HCT116 (cell line): ENCODE results near the gene DNAJC19. TPM values are rescaled to one million over a fixed set of nuclear protein-coding genes. Genes with fewer than 3 reads are reported as not detected.

ENCODE experiments used
- ATAC-seq: fragments of 200-7000 bp; cut with Tn5 transposase; 2 replicates; pipeline ENCODE4 v1.9.1; 2020; ENCODE audit warnings: mild to moderate bottlenecking, moderate library complexity
- BruUV-seq: library from RNA; stranded (reverse); fragments of 400-500 nt; replicated peaks from 2 replicates; lab custom pipeline; 2021; lab: Mats Ljungman, UMichigan
- CTCF ChIA-PET: fragments of 300-600 bp; sonication (Branson Sonifier 250); formaldehyde crosslinking; loops from one replicate; lab custom pipeline; 2021; ENCODE audit warnings: antibody characterized with exemption; lab: Charles Lee
- POLR2A ChIA-PET: fragments of 300-600, 350-600 bp; sonication (Branson Sonifier 250); formaldehyde crosslinking; loops from one replicate; lab custom pipeline; 2021; ENCODE audit warnings: antibody characterized with exemption; lab: Charles Lee
- RAD21 ChIA-PET, 2 experiments: fragments of 300-600 bp; sonication (Branson Sonifier 250); formaldehyde crosslinking; loops; one replicate each; lab custom pipeline; 2023; ENCODE audit warnings: low total read pairs in 2 of 2; ENCODE audit not compliant: uncharacterized antibody in 2 of 2, unreplicated experiment in 2 of 2, low non-redundant PET in 1 of 2; lab: Charles Lee
- DNase-seq: peaks from one replicate; pipeline ENCODE4 v3.0.0-alpha.2; 2010; ENCODE audit warnings: low read depth, low spot score
- H2AFZ ChIP-seq: fragments of 200-600 bp; shearing (Covaris generic), sonication (generic); 2 replicates; pipeline ENCODE4 v1.6.1; 2017; ENCODE audit warnings: low read depth, mixed run types, mixed read lengths, antibody characterized with exemption, low read length; ENCODE audit not compliant: poor library complexity, severe bottlenecking
- H3K27ac ChIP-seq: 2 replicates; pipeline ENCODE4 v1.5.1; 2012; ENCODE audit warnings: low read depth, low read length
- H3K27me3 ChIP-seq: fragments of 200-600 bp; sonication (generic); 2 replicates; pipeline ENCODE4 v1.6.1; 2016; ENCODE audit warnings: mixed run types, low read length, mixed read lengths; ENCODE audit not compliant: insufficient read depth
- H3K36me3 ChIP-seq, 2 experiments: fragments of 200-500 bp in 1 of 2; fragments of 200-600 bp in 1 of 2; sonication (Bioruptor generic) in 1 of 2; sonication (generic) in 1 of 2; 2 replicates each; pipeline versions ENCODE4 v1.5.1 to v1.6.1; 2014 to 2016; ENCODE audit warnings: low read length in 2 of 2, inconsistent platforms in 1 of 2, mixed read lengths in 1 of 2, mixed run types in 1 of 2; ENCODE audit not compliant: insufficient read depth in 2 of 2, control insufficient read depth in 1 of 2
- H3K4me1 ChIP-seq, 2 experiments: fragments of 200-600 bp in 1 of 2; sonication (generic) in 1 of 2; 2 replicates each; pipeline versions ENCODE4 v1.5.1 to v1.6.1; 2012 to 2017; ENCODE audit warnings: low read length in 2 of 2, inconsistent platforms in 1 of 2, mild to moderate bottlenecking in 1 of 2, mixed read lengths in 1 of 2, mixed run types in 1 of 2, moderate library complexity in 1 of 2; ENCODE audit not compliant: insufficient read depth in 2 of 2, control insufficient read depth in 1 of 2
- H3K4me2 ChIP-seq: fragments of 200-600 bp; sonication (generic); 2 replicates; pipeline ENCODE4 v1.6.1; 2017; ENCODE audit warnings: mixed run types, low read length, mixed read lengths
- H3K4me3 ChIP-seq, 2 experiments: fragments of 200-600 bp in 1 of 2; sonication (generic) in 1 of 2; replicated peaks in 1 of 2; 2 replicates each; pipeline ENCODE4 v1.5.1; 2011 to 2016; ENCODE audit warnings: low read length in 2 of 2, control low read depth in 1 of 2, low read depth in 1 of 2, mild to moderate bottlenecking in 1 of 2, mixed read lengths in 1 of 2, mixed run types in 1 of 2
- H3K79me2 ChIP-seq: fragments of 200-600 bp; sonication (generic); 2 replicates; pipeline ENCODE4 v1.6.1; 2017; ENCODE audit warnings: mild to moderate bottlenecking, mixed run types, low read length, moderate library complexity, mixed read lengths; ENCODE audit not compliant: insufficient read depth
- H3K9ac ChIP-seq: fragments of 200-600 bp; sonication (generic); 2 replicates; pipeline ENCODE4 v1.6.1; 2016; ENCODE audit warnings: low read length, mixed read lengths
- H3K9me2 ChIP-seq: fragments of 200-600 bp; sonication (generic), shearing (Covaris generic); 2 replicates; pipeline ENCODE4 v1.6.1; 2017; ENCODE audit warnings: mixed run types, mild to moderate bottlenecking, moderate library complexity; ENCODE audit not compliant: insufficient read depth
- H3K9me3 ChIP-seq, 2 experiments: fragments of 200-500 bp in 1 of 2; fragments of 200-600 bp in 1 of 2; sonication (Bioruptor generic) in 1 of 2; sonication (generic) in 1 of 2; 2 replicates each; pipeline ENCODE4 v1.6.1; 2014 to 2017; ENCODE audit warnings: low read length in 2 of 2, mixed read lengths in 2 of 2, inconsistent platforms in 1 of 2, low read depth in 1 of 2, mild to moderate bottlenecking in 1 of 2, mixed run types in 1 of 2, moderate library complexity in 1 of 2; ENCODE audit not compliant: control insufficient read depth in 1 of 2, insufficient read depth in 1 of 2
- H4K20me1 ChIP-seq: fragments of 200-600 bp; sonication (generic), shearing (Covaris generic); 2 replicates; pipeline ENCODE4 v1.6.1; 2017; ENCODE audit warnings: mixed run types, mild to moderate bottlenecking, moderate library complexity; ENCODE audit not compliant: insufficient read depth
- CEBPB ChIP-seq: IDR thresholded peaks from 2 replicates; pipeline ENCODE4 v1.6.1; 2012; ENCODE audit warnings: low read depth
- CTCF ChIP-seq, 3 experiments: fragments of 200-600 bp in 1 of 3; sonication (generic) in 1 of 3; IDR thresholded peaks in 2 of 3; conservative IDR thresholded peaks in 1 of 3; 2 replicates each; pipeline ENCODE4 v1.5.1; 2012 to 2017; ENCODE audit warnings: low read depth in 2 of 3, low read length in 2 of 3, antibody characterized with exemption in 1 of 3, borderline replicate concordance in 1 of 3, control low read depth in 1 of 3, mild to moderate bottlenecking in 1 of 3, mixed read lengths in 1 of 3, mixed run types in 1 of 3, moderate library complexity in 1 of 3; ENCODE audit not compliant: insufficient read depth in 1 of 3
- EGR1 ChIP-seq: IDR thresholded peaks from 2 replicates; pipeline ENCODE4 v1.6.1; 2012; ENCODE audit warnings: low read depth
- EZH2phosphoT487 ChIP-seq: fragments of 200-600 bp; IDR thresholded peaks from 2 replicates; pipeline ENCODE4 v1.6.1; 2018; ENCODE audit warnings: antibody characterized with exemption, borderline replicate concordance
- MAX ChIP-seq: IDR thresholded peaks from 2 replicates; pipeline ENCODE4 v1.6.1; 2012
- POLR2A ChIP-seq: IDR thresholded peaks from 2 replicates; pipeline ENCODE4 v1.7.0; 2011; ENCODE audit warnings: borderline replicate concordance; ENCODE audit not compliant: insufficient read depth, insufficient read length; ENCODE audit errors: extremely low read depth
- POLR2AphosphoS5 ChIP-seq: IDR thresholded peaks from 2 replicates; pipeline ENCODE4 v1.6.1; 2011; ENCODE audit warnings: mild to moderate bottlenecking, low read depth, low read length, moderate library complexity
- REST ChIP-seq: IDR thresholded peaks from 2 replicates; pipeline ENCODE4 v1.6.1; 2012; ENCODE audit warnings: low read depth
- SIN3A ChIP-seq: IDR thresholded peaks from 2 replicates; pipeline ENCODE4 v1.6.1; 2012; ENCODE audit warnings: low read depth
- SP1 ChIP-seq: IDR thresholded peaks from 2 replicates; pipeline ENCODE4 v1.6.1; 2012; ENCODE audit warnings: low read depth
- SRF ChIP-seq: IDR thresholded peaks from 2 replicates; pipeline ENCODE4 v1.6.1; 2012; ENCODE audit warnings: low read depth
- TCF7L2 ChIP-seq: IDR thresholded peaks from 2 replicates; pipeline ENCODE4 v1.7.0; 2011; ENCODE audit warnings: borderline replicate concordance, inconsistent platforms; ENCODE audit not compliant: insufficient read depth, insufficient read length; ENCODE audit errors: extremely low read depth
- YY1 ChIP-seq: IDR thresholded peaks from 2 replicates; pipeline ENCODE4 v1.6.1; 2011; ENCODE audit warnings: low read length, low read depth, moderate library complexity, mild to moderate bottlenecking; ENCODE audit not compliant: insufficient replicate concordance; ENCODE audit errors: extremely low read depth
- ZBTB33 ChIP-seq: IDR thresholded peaks from 2 replicates; pipeline ENCODE4 v1.6.1; 2011; ENCODE audit warnings: mild to moderate bottlenecking, low read length, moderate library complexity; ENCODE audit not compliant: insufficient replicate concordance; ENCODE audit errors: extremely low read depth
- ZNF274 ChIP-seq: fragments of 200-500 bp; sonication (Bioruptor generic); IDR thresholded peaks from 2 replicates; pipeline ENCODE4 v1.6.1; 2014; ENCODE audit warnings: mild to moderate bottlenecking, low read depth, low read length, inconsistent platforms
- intact Hi-C: fragments of 100-400 bp; cut with micrococcal nuclease; formaldehyde crosslinking; loops from 2 replicates; pipeline ENCODE4 v1.10.0; 2022
- total RNA-seq: library from RNA; stranded (reverse); gene quantifications from one replicate; pipeline ENCODE4 v1.2.1, GENCODE V29; 2021; ENCODE audit not compliant: unreplicated experiment

Gene DNAJC19
- total RNA-seq, 1 experiment from 2014 or later: 61.2 TPM

DNA sequence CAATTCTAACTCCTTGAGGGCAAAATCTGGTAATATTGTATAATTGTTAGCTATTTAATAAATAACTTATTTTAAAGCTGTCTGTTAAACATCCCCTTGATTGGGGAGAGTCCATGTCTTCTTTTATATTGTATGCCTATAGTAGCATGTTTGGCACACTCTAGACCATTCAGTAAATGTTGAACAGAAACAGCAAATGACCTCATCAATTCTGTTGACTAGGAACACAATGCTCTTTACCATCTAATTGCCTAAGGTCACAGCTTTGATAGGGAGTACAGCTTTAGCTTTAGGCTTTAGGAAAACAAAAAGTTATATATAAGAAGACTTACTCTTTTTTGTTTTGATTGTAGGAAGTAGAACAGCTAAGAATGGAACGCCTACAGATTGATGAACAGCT, 27.0 kb downstream of the DNAJC19 start (continued):
- TF ChIP-seq ZBTB33: no peak
- no peak for TF ChIP-seq TCF7L2
- TF ChIP-seq ZNF274: no peak
- TF ChIP-seq POLR2AphosphoS5: no peak

DNA sequence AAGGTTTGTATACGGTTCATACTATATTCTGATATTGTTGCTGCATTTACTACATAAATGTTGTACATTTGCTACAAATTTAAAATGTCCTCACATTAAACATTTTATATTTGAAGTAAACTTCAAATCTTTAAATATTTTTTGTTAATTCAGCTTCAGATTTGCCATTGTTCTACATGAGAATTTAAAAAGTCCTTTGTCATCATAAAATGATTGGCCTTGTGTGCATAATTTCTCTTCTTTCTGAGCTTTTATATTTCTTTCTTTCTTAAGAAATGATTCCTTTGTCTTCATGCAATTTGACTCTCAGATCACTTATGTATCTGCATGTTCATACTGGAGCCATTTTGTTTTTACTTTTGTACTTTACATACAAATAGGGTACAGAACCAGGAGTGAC, 28.0 kb downstream of the DNAJC19 start:
- peaks cover 2% of the 10 kb centered on the region for H4K20me1 ChIP-seq
- ATAC-seq: no peak
- H3K4me1 ChIP-seq: no peaks in the 10 kb centered on the region
- CTCF ChIA-PET: interaction anchor here (0.7 kb wide), 1 partner anchor 11 kb away, joined by 3 read pairs; no protein-coding TSS in a partner anchor
- no peak for TF ChIP-seq ZNF274
- TF ChIP-seq SRF: no peak
- TF ChIP-seq EGR1: no peak
- TF ChIP-seq EZH2phosphoT487: no peak
- TF ChIP-seq CEBPB: no peak
- TF ChIP-seq SIN3A: no peak
- no peak for TF ChIP-seq POLR2AphosphoS5
- TF ChIP-seq REST: no peak
- no peak for TF ChIP-seq MAX
- no peak for TF ChIP-seq SP1
- no peak for TF ChIP-seq CTCF (IDR thresholded peaks at IDR 0.05 in 2 of 3, conservative IDR thresholded peaks at IDR 0.05 in 1 of 3; ENCODE audit: borderline replicate concordance in 1 of 3, insufficient read depth in 1 of 3, low read depth in 2 of 3, low read length in 2 of 3)
- TF ChIP-seq YY1: no peak
- TF ChIP-seq POLR2A: no peak
- TF ChIP-seq ZBTB33: no peak
- no peaks in the 10 kb centered on the region for H3K27me3 ChIP-seq
- H3K27ac ChIP-seq: no peak overlapping the region
- RAD21 ChIA-PET: no interaction called here
- H3K9ac ChIP-seq: no peak overlapping the region
- H3K4me2 ChIP-seq: no peak overlapping the region
- H2AFZ ChIP-seq: no peak overlapping the region
- no peak overlapping the region for H3K4me3 ChIP-seq
- peaks cover 87% of the 10 kb centered on the region for H3K79me2 ChIP-seq
- no peaks in the 10 kb centered on the region for H3K9me2 ChIP-seq
- intact Hi-C loops: no loop called here
- H3K9me3 ChIP-seq: no peaks in the 10 kb centered on the region
- DNase-seq: no peak
- POLR2A ChIA-PET: no interaction called here
- BruUV-seq: no TSS peak
- H3K36me3 ChIP-seq: peaks cover 53 to 59% of the 10 kb centered on the region in 2 experiments
